Erythroblast (primary cell): Measurements from ENCODE around the gene CUZD1.

ENCODE experiments used
- GATA1 ChIP-seq: IDR thresholded peaks from 2 replicates; pipeline ENCODE4 v1.6.1; 2011; ENCODE audit warnings: low read depth, mild to moderate bottlenecking, control low read depth, low read length, moderate library complexity
- POLR2A ChIP-seq: IDR thresholded peaks from 2 replicates; pipeline ENCODE4 v1.6.1; 2011; ENCODE audit warnings: mild to moderate bottlenecking, low read length

GRCh38 chr10:122822973-122823690 lies 22.5 kb downstream of the CUZD1 start:
- TF ChIP-seq POLR2A (no peak), GATA1 (no peak)
